ENCODE measurements around the gene MTIF3.

DNA sequence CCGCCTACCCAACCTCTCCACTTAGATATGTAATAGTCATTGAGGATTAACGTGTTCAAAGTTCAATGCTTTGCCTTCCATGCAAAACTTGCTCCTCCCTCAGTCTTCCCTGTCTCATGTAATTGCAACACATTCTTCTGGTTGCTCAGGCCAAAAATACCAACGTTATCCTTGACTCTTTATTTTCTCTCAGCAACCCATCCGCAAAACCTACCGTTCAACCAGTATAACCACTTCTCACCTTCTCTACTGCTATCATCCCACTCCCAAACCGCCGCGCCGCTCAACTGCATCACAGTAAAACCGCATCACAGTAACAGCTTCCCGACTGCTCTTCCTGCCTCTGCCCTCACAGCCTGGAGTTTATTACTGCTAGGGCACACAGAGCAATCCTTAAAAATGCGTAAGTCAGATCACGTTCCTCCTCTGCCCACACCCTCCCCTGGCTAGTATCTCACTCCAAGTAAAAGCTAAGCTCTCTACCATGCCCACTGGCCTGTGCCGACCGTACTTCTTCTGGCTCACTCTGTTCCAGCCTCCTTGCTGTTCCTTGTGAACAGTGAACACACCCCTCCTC is 8.2 kb downstream of the MTIF3 start:
- no peak for TF ChIP-seq EZH2 (IDR thresholded peaks at IDR 0.05; ENCODE audit: borderline replicate concordance, low read depth, low read length, poor library complexity, severe bottlenecking)
- TF ChIP-seq CTCF (conservative IDR thresholded peaks at IDR 0.05; ENCODE audit: low read depth, low read length): no peak
